Liver (tissue), 9 donors: ENCODE data around the gene EP300. TPM values are rescaled to one million over a fixed set of nuclear protein-coding genes. Genes with fewer than 3 reads are reported as not detected.
"Not testable (repeated sequence)": the region's sequence is repeated elsewhere in the genome, so short reads cannot be mapped to it uniquely, and the experiment has no call there.

Experiments
- DNase-seq: peaks from one replicate; pipeline ENCODE4 v3.0.0-alpha.2; 2017; ENCODE audit warnings: low spot score
- H3K27ac ChIP-seq, 2 donors: one replicate each; pipeline ENCODE4 v1.7.0; 2013; ENCODE audit warnings: inconsistent platforms in 2 of 2, low read length in 2 of 2, control low read depth in 1 of 2, low read depth in 1 of 2, mild to moderate bottlenecking in 1 of 2
- H3K27me3 ChIP-seq, 4 donors: one replicate each; pipeline versions ENCODE4 v1.6.1 to v1.7.0; 2013; ENCODE audit warnings: low read length in 3 of 4, inconsistent platforms in 1 of 4, mild to moderate bottlenecking in 1 of 4, moderate library complexity in 1 of 4; ENCODE audit not compliant: control insufficient read depth in 4 of 4, insufficient read depth in 4 of 4
- H3K36me3 ChIP-seq, 4 donors: one replicate each; pipeline versions ENCODE4 v1.6.1 to v1.7.0; 2013; ENCODE audit warnings: low read length in 3 of 4, mild to moderate bottlenecking in 3 of 4, low read depth in 1 of 4, moderate library complexity in 1 of 4; ENCODE audit not compliant: control insufficient read depth in 4 of 4, insufficient read depth in 3 of 4
- H3K4me1 ChIP-seq, 4 donors: one replicate each; pipeline versions ENCODE4 v1.6.1 to v1.7.0; 2013; ENCODE audit warnings: low read length in 3 of 4, mild to moderate bottlenecking in 3 of 4, moderate library complexity in 1 of 4; ENCODE audit not compliant: control insufficient read depth in 4 of 4, insufficient read depth in 4 of 4
- H3K4me3 ChIP-seq, 3 donors: one replicate each; pipeline versions ENCODE4 v1.6.1 to v1.7.0; 2013; ENCODE audit warnings: low read length in 3 of 3, control low read depth in 1 of 3, low read depth in 1 of 3, mild to moderate bottlenecking in 1 of 3
- H3K9ac ChIP-seq, 2 donors: one replicate each; pipeline ENCODE4 v1.7.0; 2013; ENCODE audit warnings: low read length in 2 of 2, mild to moderate bottlenecking in 2 of 2, moderate library complexity in 2 of 2, control low read depth in 1 of 2, low read depth in 1 of 2
- H3K9me3 ChIP-seq, 4 donors: one replicate each; pipeline versions ENCODE4 v1.6.1 to v1.7.0; 2013; ENCODE audit warnings: low read length in 3 of 4; ENCODE audit not compliant: control insufficient read depth in 4 of 4
- ATF3 ChIP-seq: IDR thresholded peaks from 2 replicates; pipeline ENCODE4 v1.6.1; 2016; ENCODE audit warnings: antibody characterized with exemption
- EGR1 ChIP-seq, 2 donors: IDR thresholded peaks; 2 replicates each; pipeline ENCODE4 v1.6.1; 2016 to 2018; ENCODE audit warnings: antibody characterized with exemption in 2 of 2, low read depth in 2 of 2
- FOXA2 ChIP-seq: IDR thresholded peaks from 2 replicates; pipeline ENCODE4 v1.6.1; 2016; ENCODE audit warnings: antibody characterized with exemption
- HNF4A ChIP-seq, 2 donors: conservative IDR thresholded peaks; 2 replicates each; pipeline ENCODE4 v1.6.1; 2016; ENCODE audit warnings: antibody characterized with exemption in 2 of 2, mild to moderate bottlenecking in 2 of 2
- HNF4G ChIP-seq: IDR thresholded peaks from 2 replicates; pipeline ENCODE4 v1.6.1; 2016; ENCODE audit warnings: antibody characterized with exemption
- JUND ChIP-seq, 2 donors: IDR thresholded peaks; 2 replicates each; pipeline ENCODE4 v1.6.1; 2016; ENCODE audit warnings: antibody characterized with exemption in 2 of 2
- MAX ChIP-seq: IDR thresholded peaks from 2 replicates; pipeline ENCODE4 v1.6.1; 2016; ENCODE audit warnings: antibody characterized with exemption
- NR2F2 ChIP-seq: IDR thresholded peaks from 2 replicates; pipeline ENCODE4 v1.6.1; 2016; ENCODE audit warnings: antibody characterized with exemption
- RAD21 ChIP-seq, 2 donors: IDR thresholded peaks; 2 replicates each; pipeline ENCODE4 v1.6.1; 2016; ENCODE audit warnings: antibody characterized with exemption in 2 of 2, mild to moderate bottlenecking in 2 of 2
- REST ChIP-seq: IDR thresholded peaks from 2 replicates; pipeline ENCODE4 v1.6.1; 2016; ENCODE audit warnings: antibody characterized with exemption, mild to moderate bottlenecking
- RXRA ChIP-seq, 2 donors: IDR thresholded peaks; 2 replicates each; pipeline ENCODE4 v1.6.1; 2017 to 2018; ENCODE audit warnings: antibody characterized with exemption in 2 of 2, mild to moderate bottlenecking in 1 of 2
- SP1 ChIP-seq: IDR thresholded peaks from 2 replicates; pipeline ENCODE4 v1.6.1; 2018; ENCODE audit warnings: antibody characterized with exemption, mild to moderate bottlenecking
- TAF1 ChIP-seq: conservative IDR thresholded peaks from 2 replicates; pipeline ENCODE4 v1.6.1; 2016; ENCODE audit warnings: antibody characterized with exemption, mild to moderate bottlenecking
- YY1 ChIP-seq: IDR thresholded peaks from 2 replicates; pipeline ENCODE4 v1.6.1; 2016; ENCODE audit warnings: antibody characterized with exemption, mild to moderate bottlenecking
- ZBTB33 ChIP-seq: IDR thresholded peaks from 2 replicates; pipeline ENCODE4 v1.6.1; 2016; ENCODE audit warnings: antibody characterized with exemption
- WGBS: extraction: QIAGEN DNeasy Blood & Tissue Kit; methylation state at CpG from one replicate; pipeline ENCODE4 v1.1.7; 2013; 5-methylcytosine and 5-hydroxymethylcytosine counted together
- polyA plus RNA-seq, 2 donors: library from polyadenylated mRNA; stranded (reverse) in 1 of 2; unstranded in 1 of 2; fragments of 200-250 nt in 1 of 2; fragments of >200 nt in 1 of 2; fragmentation: Nextera tagmentation in 1 of 2; extraction: Ambion mirVana in 1 of 2; gene quantifications; one replicate each; pipeline versions ENCODE4 v1.2.1 to v1.2.3, GENCODE V29; 2013 to 2015
- total RNA-seq, 2 donors: library from RNA; depleted of rRNA; stranded (reverse); fragments of >200 nt; gene quantifications; one replicate each; pipeline ENCODE4 v1.2.3, GENCODE V29; 2014
- TF ChIP-seq, protein P1 (sequence below): fragments of 150-350 bp; IDR thresholded peaks from 2 replicates; pipeline ENCODE4 v1.5.1; 2017; ENCODE audit warnings: improper control_type of control experiment, low read depth, low read length; ENCODE audit not compliant: missing input control
- donor health status: healthy.
- donor health status: healthy.
- donor health status: healthy.
- donor health status: healthy.
- donor health status: healthy.

Gene EP300
- total and polyA plus RNA-seq, 4 donors = 6.9 to 95.5 (median 31.9) TPM

- Histone ChIP-seq H3K36me3 (no peaks in the 10 kb centered on the region), H3K4me1 (no peaks in the 10 kb centered on the region), H3K27me3 (no peaks in the 10 kb centered on the region), H3K27ac (no peak overlapping the region), H3K9me3 (no peaks in the 10 kb centered on the region), H3K4me3 (no peak overlapping the region), H3K9ac (no peak overlapping the region)
- no peak for DNase-seq
- TF ChIP-seq HNF4G (no peak), EGR1 (IDR thresholded peaks at IDR 0.05; ENCODE audit: low read depth in 2 of 2) (no peak), TAF1 (no peak), ATF3 (no peak), REST (no peak), FOXA2 (no peak), ZBTB33 (no peak), RXRA (IDR thresholded peaks at IDR 0.05) (no peak), HNF4A (conservative IDR thresholded peaks at IDR 0.05) (no peak), YY1 (no peak), MAX (no peak), RAD21 (IDR thresholded peaks at IDR 0.05) (no peak), JUND (IDR thresholded peaks at IDR 0.05) (no peak)
- TF ChIP-seq, protein P1, sequence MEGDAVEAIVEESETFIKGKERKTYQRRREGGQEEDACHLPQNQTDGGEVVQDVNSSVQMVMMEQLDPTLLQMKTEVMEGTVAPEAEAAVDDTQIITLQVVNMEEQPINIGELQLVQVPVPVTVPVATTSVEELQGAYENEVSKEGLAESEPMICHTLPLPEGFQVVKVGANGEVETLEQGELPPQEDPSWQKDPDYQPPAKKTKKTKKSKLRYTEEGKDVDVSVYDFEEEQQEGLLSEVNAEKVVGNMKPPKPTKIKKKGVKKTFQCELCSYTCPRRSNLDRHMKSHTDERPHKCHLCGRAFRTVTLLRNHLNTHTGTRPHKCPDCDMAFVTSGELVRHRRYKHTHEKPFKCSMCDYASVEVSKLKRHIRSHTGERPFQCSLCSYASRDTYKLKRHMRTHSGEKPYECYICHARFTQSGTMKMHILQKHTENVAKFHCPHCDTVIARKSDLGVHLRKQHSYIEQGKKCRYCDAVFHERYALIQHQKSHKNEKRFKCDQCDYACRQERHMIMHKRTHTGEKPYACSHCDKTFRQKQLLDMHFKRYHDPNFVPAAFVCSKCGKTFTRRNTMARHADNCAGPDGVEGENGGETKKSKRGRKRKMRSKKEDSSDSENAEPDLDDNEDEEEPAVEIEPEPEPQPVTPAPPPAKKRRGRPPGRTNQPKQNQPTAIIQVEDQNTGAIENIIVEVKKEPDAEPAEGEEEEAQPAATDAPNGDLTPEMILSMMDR = no peak
These were observed 35.3 kb upstream of the EP300 start for GRCh38 chr22:41057076-41057475.

GRCh38 chr22:41062146-41062545, 30.2 kb upstream of the EP300 start:
- TF ChIP-seq NR2F2 = no peak
- TF ChIP-seq HNF4G = no peak
- TF ChIP-seq SP1 = no peak
- no peak for TF ChIP-seq REST
- TF ChIP-seq YY1 = no peak
- TF ChIP-seq RXRA (IDR thresholded peaks at IDR 0.05) = no peak
- TF ChIP-seq MAX = no peak
- no peak for TF ChIP-seq TAF1
- no peaks in the 10 kb centered on the region for H3K9me3 ChIP-seq
- H3K27ac ChIP-seq = no peak overlapping the region
- H3K9ac ChIP-seq = no peak overlapping the region
- WGBS = 77% methylated on average over 6 of the region's 6 CpGs
- H3K4me3 ChIP-seq = no peak overlapping the region
- no peaks in the 10 kb centered on the region for H3K36me3 ChIP-seq
- H3K27me3 ChIP-seq = no peaks in the 10 kb centered on the region
- no peak for DNase-seq
- H3K4me1 ChIP-seq = no peaks in the 10 kb centered on the region

- not testable (repeated sequence) for DNase-seq, H3K4me3 ChIP-seq, H3K9me3 ChIP-seq, H3K27me3 ChIP-seq, H3K9ac ChIP-seq, H3K27ac ChIP-seq, H3K36me3 ChIP-seq, H3K4me1 ChIP-seq
- 92% methylated on average over 15 of the region's 15 CpGs for WGBS
These were observed 28.1 kb upstream of the EP300 start for GRCh38 chr22:41064326-41064725.
